HG03342 (cell line): ENCODE measurements around the gene BAIAP2.
"Not testable (repeated sequence)": the region's sequence is repeated elsewhere in the genome, so short reads cannot be mapped to it uniquely, and the experiment has no call there.

Source experiments
- ATAC-seq: cut with Tn5 transposase; IDR thresholded peaks from one replicate; pipeline ENCODE4 v1.9.1; 2021; ENCODE audit warnings: mild to moderate bottlenecking, moderate library complexity; ENCODE audit not compliant: unreplicated experiment

Gene BAIAP2

DNA sequence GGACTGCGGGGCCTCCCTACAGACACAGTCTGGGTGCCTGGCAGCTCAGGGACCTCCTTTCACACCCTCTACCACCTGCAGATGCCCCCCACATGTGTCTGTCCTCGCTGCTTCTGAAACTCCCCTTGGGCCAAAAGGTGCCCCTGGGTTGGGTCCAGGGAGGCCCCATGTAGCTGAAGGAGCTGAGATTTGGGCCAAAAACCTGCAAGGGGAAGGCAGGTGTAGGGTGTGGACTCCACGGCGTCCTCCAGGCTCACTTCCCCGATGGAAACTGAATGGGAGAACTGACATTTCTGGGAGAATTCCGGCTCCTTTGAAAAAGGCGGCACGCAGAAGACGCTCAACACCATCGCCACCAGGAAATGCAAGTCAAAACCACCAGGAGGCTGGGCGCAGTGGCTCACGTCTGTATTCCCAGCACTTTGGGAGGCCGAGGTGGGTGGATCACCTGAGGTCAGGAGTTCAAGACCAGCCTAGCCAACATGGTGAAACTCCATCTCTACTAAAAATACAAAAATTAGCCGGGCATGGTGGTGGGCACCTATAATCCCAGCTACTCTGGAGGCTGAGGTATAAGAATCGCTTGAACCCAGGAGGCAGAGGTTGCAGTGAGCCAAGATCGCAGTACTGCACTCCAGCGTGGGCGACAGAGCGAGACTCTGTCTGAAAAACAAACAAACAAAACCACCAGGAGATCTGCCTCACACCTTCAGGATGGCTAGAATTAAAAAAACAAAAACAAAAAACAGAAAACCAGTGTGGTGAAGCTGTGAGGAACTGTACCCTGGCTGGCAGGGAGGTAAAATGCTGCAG lies 13.2 kb upstream of the BAIAP2 start:
- ATAC-seq, result no peak

DNA sequence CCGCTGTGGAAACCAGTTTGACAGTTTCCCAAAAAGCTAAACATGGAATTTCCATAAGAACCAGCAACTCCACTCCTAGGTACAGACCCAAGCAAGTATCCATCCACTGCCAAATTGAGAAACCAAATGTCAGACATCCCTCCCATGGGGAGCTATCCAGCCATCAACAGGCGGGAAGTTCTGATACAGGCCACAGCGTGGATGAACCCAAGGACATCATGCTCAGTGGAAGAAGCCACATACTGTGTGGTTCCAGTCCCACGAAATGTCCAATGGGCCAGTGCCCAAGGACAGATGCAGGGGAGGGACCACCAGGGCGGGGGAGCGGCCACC lies 12.6 kb upstream of the BAIAP2 start:
- ATAC-seq, result no peak

DNA sequence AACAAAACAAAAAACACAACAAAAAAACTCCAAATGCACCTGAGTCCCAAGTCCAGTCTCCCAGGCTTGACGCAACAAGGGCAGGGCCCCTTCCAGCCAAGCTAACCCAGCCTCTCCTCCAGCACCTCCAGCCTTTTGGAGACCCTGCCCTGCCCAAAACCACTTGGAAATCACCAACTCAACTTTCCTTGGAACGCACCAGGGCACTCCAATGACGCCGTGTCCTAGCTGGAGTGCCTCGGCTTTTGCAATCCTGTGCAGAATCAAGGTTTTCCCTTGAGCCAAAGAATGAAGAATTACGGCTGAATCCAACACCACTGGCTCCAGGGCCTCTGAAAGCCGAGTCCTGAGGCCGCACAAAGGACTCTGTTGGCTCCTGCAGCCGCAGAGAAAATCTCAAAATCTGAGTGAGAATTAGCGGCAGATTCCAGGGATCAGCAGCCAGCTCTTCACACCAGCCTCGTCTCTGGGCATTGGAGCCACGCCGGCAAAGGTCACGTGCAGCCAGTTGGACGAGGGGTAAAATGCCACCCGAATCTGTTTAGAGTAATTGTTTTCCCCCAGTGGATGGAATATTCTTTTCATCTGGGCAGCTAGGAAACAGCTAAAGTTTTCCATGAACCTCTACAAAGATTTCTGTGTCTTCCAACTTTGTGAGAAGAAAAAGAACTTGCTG lies 9.7 kb upstream of the BAIAP2 start:
- no peak for ATAC-seq

- ATAC-seq, result no peak
Measured at GRCh38 chr17:81025741-81026129, 9.2 kb upstream of the BAIAP2 start.

DNA sequence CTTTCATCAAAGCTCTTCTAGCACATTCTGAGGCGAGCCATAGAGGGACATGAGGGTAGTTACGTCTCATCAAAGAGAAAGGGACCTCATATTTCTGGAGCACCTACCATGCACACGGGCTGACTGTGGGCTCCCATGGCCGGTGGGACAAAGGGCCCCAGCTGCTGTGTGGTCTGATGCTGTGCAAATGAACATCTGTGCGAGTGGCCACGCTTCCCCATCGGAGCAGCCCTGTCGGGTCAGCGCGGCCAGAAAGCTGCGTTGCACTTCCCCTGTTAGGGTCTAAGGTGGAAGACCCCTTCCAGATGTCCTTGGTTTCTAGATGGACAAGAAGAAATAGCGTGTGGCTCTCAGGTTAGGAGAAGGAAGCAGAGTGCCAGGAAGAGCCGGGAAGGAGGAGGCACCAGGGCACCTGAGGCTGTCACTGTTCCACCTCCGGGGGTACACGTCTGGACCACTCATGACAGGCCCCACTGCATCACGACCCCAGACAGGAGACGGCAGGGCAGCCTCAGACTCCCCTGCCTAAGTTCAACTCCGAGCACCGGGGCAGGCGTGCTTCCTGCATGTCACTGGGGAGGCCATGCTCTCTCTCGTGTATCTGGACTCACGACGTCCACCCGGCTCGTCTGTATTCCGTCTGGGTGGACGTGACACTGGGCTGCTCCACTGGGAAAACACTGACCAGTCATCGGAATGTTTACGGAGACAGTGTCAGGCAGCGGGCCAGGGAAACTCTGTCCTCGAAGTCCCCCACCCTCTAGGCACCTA lies 8.5 kb upstream of the BAIAP2 start:
- ATAC-seq, result no peak

DNA sequence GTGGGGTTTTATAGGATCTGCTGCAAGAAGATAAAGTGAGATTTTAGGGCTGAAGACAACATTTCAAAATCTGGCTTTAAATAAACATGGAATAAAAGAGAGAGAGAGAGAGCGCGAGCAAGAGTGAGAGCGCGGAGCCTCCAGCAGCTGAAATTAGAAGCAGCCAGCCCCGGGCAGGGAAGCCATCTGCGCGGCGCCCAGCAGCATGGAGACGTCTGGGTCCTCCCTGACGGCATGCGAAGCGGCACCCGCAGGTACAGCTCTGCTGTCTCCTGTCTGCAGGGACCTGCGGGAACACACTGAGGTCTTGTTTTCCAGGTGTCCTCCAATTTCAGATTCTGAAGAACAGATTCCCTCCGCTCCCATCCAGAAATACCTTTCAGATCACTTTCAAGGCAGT lies 7.9 kb upstream of the BAIAP2 start:
- ATAC-seq, result no peak

DNA sequence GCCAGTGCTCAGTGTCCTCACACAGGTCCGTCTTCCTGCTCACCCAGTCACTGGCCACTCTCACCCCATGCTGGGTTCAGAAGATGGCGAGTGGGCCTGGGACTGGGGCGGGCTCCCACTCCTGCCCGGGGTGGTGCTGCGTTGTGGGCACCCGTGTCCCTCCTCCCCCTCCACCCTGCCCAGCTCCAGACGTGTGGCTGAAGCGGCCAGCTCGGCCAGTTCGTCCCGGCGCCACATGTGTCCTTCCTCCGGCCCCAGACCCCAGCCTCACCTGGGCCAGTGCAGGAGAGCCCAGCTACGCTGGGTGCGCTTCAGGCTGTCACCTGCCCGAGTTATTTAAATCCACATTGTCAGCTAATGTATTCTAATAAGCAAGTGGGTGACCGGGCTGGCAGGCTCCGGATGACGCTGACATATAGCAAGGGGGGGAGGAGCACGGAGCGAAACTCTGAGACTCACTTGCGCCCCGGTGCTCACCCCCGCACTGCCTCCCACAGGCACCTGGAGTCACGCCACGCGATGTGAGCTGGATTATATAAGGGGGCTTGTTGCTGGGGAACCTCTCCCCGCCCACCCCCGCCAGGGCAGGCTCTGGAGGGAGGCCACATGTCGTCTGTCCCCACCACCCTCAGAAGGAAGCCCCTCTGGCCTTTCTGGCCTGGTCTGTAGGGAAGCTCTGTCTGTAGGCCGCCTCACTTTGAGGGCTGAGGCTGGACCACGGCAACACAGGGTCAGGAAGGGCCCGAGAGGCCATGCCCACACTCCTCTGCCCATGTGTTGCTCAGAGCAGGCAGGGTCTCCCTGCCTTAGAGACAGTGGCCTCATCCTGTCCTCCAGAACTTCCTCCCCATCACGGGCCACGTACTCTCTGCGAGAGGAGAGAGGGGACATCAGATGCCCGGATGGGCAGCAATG lies 7.1 kb upstream of the BAIAP2 start:
- no peak for ATAC-seq

GRCh38 chr17:81028506-81028858 lies 6.5 kb upstream of the BAIAP2 start:
- no peak for ATAC-seq

DNA sequence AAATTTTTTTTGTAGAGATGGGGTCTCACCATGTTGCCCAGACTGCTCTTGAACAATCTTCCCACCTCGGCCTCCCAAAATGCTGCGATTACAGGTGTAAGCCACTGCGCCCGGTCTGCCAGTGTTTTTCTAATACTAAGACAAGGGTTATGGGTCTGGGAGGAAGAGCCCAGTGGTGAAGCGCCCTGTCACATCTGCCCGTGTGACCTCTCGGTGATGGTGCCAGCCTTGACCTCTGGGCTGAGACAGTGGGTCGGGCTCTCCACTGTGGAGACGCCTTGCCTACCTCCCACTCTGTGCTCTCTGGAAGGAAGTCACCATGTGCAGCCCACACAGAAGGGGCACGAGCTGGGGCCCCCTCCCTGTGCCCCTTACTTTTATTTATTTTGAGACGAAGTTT lies 5.1 kb upstream of the BAIAP2 start:
- no peak for ATAC-seq

DNA sequence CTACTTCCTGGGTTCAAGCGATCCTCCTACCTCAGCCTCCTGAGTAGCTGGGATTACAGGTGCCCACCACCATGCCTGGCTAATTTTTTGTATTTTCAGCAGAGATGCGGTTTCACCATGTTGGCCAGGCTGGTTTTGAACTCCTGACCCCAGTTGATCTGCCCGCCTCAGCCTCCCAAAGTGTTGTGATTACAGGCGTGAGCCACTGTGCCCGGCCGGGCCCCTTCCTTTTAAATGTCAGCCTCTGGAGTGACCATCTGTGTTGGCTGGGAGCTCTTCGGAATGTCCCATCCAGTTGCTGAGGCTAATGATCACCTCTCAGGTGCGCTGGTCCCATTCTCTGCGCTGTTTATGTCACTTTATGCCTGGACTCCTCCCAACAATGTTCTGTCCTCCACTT lies 4.6 kb upstream of the BAIAP2 start:
- ATAC-seq, result not testable (repeated sequence)

DNA sequence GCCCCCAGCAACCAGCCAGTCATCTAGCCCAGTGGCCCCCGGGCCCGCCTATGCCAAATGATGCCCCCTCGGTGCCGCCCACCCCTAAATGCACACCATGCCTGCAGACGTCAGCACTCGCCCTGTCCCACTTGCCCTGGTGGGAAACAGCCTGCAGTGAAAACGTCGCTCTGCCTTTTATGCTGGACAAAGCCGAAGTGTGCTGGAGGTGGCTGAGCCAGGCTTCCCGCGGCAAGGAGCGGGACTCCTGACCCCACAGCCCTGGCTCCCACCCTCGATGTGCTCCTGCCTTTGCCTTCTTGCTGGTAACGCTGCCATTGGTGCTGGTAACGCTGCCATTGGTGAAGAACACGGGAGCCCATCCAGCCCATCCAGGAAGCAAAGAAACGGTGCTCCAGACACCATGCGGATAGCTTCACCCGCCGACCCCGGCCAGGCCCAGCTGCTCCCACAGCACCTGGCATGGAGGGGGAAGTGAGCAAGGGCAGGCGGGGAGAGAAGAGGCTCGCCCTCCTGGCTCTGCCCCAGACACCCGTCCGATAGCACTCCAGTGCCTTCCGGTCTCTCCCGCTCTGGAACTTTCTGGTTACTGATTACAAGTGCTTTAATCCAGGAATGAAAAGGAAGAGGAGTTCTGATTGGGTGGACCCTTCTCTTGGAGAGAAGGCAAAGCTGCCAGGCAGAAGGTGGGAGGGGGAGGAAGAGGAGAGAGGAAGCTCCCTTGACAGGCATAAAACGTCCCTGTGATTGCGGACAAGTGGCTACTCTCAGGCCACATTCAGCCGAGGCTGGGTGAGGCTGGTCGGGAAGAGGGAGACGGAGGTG lies 4.0 kb upstream of the BAIAP2 start:
- ATAC-seq, result no peak

- no peak for ATAC-seq
Measured at GRCh38 chr17:81031566-81032550, 3.1 kb upstream of the BAIAP2 start.

DNA sequence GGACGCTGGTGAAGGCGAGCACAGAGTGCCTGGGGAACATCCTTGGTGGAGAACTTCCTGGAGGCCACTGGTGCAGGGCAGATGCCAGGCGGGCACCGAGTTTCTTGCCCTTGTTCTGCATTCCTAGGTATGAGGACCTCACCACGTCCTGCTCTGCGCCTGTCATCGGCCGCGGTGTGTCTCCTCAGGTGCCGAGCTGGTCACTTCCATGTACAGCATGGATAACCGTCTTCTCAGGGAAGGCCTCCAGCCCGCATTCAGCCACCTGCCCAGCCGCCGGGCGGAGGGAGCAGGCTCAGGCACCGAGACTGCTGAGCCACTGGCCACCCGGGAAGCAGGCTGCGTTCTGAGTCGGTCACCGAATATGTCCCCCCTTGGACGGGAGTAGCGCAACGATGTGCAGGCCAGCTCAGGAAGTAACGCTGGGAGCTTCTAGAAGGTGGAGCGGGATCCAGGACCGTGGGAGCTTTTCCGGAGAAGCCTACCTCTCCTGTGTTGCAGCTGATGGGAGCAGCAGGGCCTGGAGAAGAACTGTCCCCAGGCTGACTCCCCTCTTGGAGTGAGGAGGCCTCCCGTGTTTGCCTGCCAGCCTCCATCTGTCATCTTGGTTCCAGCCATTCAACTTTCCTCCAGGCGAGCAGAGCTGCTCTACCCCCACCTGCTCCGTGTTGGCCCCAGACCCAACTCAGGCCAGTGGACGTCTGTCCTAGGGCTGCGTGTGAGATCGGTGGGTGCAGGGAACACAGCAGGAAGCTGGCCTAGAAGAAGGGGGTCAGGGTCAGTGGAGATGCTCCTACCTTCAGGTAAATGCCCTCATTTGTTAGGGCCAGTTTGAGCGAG lies 2.1 kb upstream of the BAIAP2 start:
- no peak for ATAC-seq

DNA sequence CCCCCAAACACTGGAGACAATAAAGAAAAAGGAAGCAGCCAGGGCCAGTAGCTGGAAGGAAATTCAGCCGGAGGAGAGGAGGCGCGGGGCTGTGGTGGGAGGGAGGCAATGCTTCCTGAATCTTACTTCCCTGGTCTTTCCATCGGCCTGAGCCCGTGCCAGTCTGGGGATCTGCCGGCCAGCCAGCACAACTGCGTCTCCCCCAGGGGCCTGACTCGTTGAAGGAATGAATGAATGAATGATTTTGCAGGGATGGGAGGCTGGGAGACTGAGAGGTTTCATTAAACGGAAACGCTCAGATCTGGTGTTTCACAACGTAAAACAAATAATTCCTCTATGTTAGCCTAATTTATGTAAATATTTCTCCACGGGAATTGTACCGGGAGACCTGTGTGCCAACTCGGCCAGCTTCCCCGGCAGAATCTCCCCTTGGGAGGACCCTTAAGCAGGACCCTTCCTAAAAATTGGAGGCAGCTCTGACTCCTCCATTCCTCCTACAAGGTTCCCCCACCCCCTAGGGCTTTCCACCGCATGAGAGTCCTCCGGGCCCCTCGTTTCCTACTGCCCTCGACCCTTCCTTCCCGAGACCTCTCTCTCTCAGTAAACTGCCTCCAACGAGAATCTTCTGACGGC lies 1.3 kb upstream of the BAIAP2 start:
- no peak for ATAC-seq

DNA sequence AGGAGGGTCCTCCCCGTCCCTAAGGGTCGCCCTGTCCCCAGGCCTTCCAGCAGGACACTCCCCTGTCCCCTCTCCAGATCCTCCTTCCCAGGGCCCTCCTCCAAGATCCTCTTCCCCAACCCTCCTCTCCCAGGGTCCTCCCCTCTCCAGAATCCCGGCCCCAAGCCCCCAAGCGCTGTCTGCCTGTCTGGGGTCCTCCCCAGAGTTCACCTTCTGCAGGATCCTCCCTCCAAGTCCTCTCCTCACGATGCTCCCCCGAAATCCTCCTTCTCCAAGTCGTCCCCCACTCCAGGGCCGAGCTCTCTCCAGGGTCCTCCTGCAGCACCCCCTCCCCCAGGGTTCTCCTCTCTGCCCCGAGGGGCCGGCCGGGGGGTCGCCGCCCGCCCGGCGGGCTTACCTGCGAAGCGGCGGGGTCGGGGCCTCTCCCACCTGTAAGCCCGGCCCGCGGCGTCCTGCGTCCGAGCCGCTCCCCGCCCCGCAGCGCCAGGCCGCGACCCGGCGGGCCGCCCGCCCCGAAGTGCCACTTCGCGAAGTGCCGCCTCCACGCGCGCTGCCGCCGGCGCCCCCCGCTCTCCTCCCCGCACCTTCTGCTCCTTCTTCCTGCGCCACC lies 678 bp upstream of the BAIAP2 start:
- ATAC-seq, result no peak

- no peak for ATAC-seq
Measured at GRCh38 chr17:81035521-81036196, 708 bp downstream of the BAIAP2 start.
